ENCODE measurements around the gene BDH2.
A peak's percentile ranks its signal among the peaks of the same experiment; 100 is the strongest.

BDH2 gene

GRCh38 chr4:103099691-103100392 lies at the start of gene BDH2:
TSS of gene BDH2 (minus strand) at chr4:103099834. CDS start at chr4:103096254, 3,580 bp downstream.
- peak; percentile 82 for DNase-seq

GRCh38 chr4:103144926-103145325 lies 45.3 kb upstream of the BDH2 start:
- DNase-seq: no peak

- no peak for DNase-seq
These were observed 37.8 kb upstream of the BDH2 start for GRCh38 chr4:103137446-103137827.

- DNase-seq: no peak
These were observed 37.2 kb upstream of the BDH2 start for GRCh38 chr4:103136671-103137445.

- DNase-seq: no peak
These were observed 29.5 kb upstream of the BDH2 start for GRCh38 chr4:103129174-103129573.

GRCh38 chr4:103126126-103126525 lies 26.5 kb upstream of the BDH2 start:
- DNase-seq: no peak

- DNase-seq: no peak
These were observed 23.5 kb upstream of the BDH2 start for GRCh38 chr4:103123114-103123513.

GRCh38 chr4:103118166-103118565 lies 18.5 kb upstream of the BDH2 start:
- no peak for DNase-seq

GRCh38 chr4:103111598-103111997 lies 12.0 kb upstream of the BDH2 start:
- no peak for DNase-seq

GRCh38 chr4:103108542-103108941 lies 8.9 kb upstream of the BDH2 start:
- DNase-seq: no peak

GRCh38 chr4:103105558-103106356 lies 6.1 kb upstream of the BDH2 start:
- no peak for DNase-seq

GRCh38 chr4:103104886-103105285 lies 5.3 kb upstream of the BDH2 start:
- no peak for DNase-seq

GRCh38 chr4:103100691-103101090 lies 1.1 kb upstream of the BDH2 start:
- DNase-seq: no peak

- DNase-seq: no peak
These were observed 736 bp downstream of the BDH2 start for GRCh38 chr4:103098756-103099440.

GRCh38 chr4:103098341-103098740 lies 1.3 kb downstream of the BDH2 start:
- no peak for DNase-seq

GRCh38 chr4:103097112-103097511 lies 2.5 kb downstream of the BDH2 start:
- DNase-seq: no peak

- DNase-seq: no peak
These were observed 4.6 kb downstream of the BDH2 start for GRCh38 chr4:103095080-103095479.

GRCh38 chr4:103092245-103092644 lies 7.4 kb downstream of the BDH2 start:
- DNase-seq: no peak

- peak; percentile 69 for DNase-seq
These were observed 7.9 kb downstream of the BDH2 start for GRCh38 chr4:103091601-103092223.

GRCh38 chr4:103089481-103089880 lies 10.2 kb downstream of the BDH2 start:
- DNase-seq: no peak

- DNase-seq: no peak
These were observed 13.1 kb downstream of the BDH2 start for GRCh38 chr4:103086551-103086950.

GRCh38 chr4:103085555-103086196 lies 14.0 kb downstream of the BDH2 start:
- DNase-seq: no peak
